Breast epithelium (tissue), 3 donors: ENCODE measurements around the gene SACS.

Source experiments
- CTCF ChIP-seq, 3 donors: fragments of 450-650 bp; IDR thresholded peaks; one replicate each; pipeline ENCODE4 v1.5.1; 2016 to 2017; ENCODE audit warnings: antibody characterized with exemption in 3 of 3, mild to moderate bottlenecking in 3 of 3, moderate library complexity in 3 of 3
- POLR2A ChIP-seq: fragments of 450-650 bp; IDR thresholded peaks from one replicate; pipeline ENCODE4 v1.6.1; 2016; ENCODE audit warnings: antibody characterized with exemption, mild to moderate bottlenecking, moderate library complexity
- POLR2AphosphoS5 ChIP-seq, 3 donors: sonication (generic); formaldehyde crosslinking; IDR thresholded peaks; one replicate each; pipeline ENCODE4 v1.6.1; 2017; ENCODE audit warnings: antibody characterized with exemption in 3 of 3

- TF ChIP-seq CTCF (IDR thresholded peaks at IDR 0.05): no peak
- no peak for TF ChIP-seq POLR2A
- TF ChIP-seq POLR2AphosphoS5 (IDR thresholded peaks at IDR 0.05): no peak
Observed at GRCh38 chr13:23463661-23464060, 30.2 kb upstream of the SACS start.
